ENCODE measurements around the gene PTHLH.

DNA sequence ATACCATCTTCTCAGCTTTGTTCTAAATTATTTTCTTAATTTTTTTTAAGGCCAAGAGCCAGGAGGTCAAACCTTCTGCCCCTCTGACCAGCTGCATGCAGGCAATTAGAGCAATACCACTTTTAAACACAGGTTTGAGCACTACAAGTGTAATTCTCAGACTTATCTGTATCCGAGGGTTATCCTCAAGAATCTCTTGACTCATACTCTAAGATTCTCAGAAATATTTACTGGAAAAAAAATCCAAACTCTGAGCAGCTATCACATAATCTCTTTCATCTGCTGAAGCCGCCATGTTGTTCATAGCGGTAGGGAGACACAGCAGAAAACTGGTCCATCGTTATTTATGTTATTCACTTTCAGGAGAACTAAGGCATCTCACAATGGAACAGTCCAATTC is 27.4 kb upstream of the PTHLH start:
- TF ChIP-seq CTCF (IDR thresholded peaks at IDR 0.05): no peak
- no peak for TF ChIP-seq POLR2A (IDR thresholded peaks at IDR 0.05; ENCODE audit: low read depth)
